Activated CD8-positive, alpha-beta memory T cell treated with anti-CD3 and anti-CD28 coated beads, Interleukin-2, amount 50 U/mL, for 4 hours (primary cell): ENCODE data around the gene PPID.
"Not testable (repeated sequence)": the region's sequence is repeated elsewhere in the genome, so short reads cannot be mapped to it uniquely, and the experiment has no call there.

Experiments used
- DNase-seq: peaks from one replicate; pipeline ENCODE4 v3.0.0-alpha.2; 2020

The PPID gene

GRCh38 chr4:158664806-158665205 lies 58.4 kb downstream of the PPID start:
- DNase-seq = no peak

GRCh38 chr4:158663707-158664625 lies 59.2 kb downstream of the PPID start:
- DNase-seq = not testable (repeated sequence)

- not testable (repeated sequence) for DNase-seq
These were observed 59.9 kb downstream of the PPID start for GRCh38 chr4:158663255-158663654.
